Measurements from ENCODE around the gene SRGAP2C. TPM values are rescaled to one million over a fixed set of nuclear protein-coding genes. Genes with fewer than 3 reads are reported as not detected.
"Not testable (repeated sequence)": the region's sequence is repeated elsewhere in the genome, so short reads cannot be mapped to it uniquely, and the experiment has no call there.

The SRGAP2C gene
- total RNA-seq, 2 donors from 2014 or later = 7.8 to 27.6 TPM

DNA sequence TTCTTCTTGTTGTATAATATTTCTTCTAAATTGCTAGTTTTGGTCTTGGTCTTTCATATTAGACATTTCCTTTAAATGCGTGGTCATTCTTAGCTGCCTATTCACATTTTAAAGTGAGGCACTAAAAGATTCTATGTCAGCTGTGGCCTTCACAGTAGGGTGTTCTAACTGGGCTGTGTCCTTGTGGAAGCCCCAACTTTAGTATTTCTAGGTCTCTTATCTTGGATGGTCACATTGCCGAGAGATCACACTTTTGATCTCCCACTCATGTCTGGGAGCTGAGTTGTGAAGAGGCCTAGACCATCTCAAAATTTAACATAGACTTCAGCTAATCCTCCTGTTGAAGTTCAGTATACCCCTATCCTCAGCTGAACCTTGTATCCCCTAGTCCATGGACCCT is 185.2 kb downstream of the SRGAP2C start:
- H3K4me3 ChIP-seq; H3K36me3 ChIP-seq; H3K27me3 ChIP-seq; DNase-seq (ENCODE audit: low spot score); H3K9me3 ChIP-seq; H3K27ac ChIP-seq; H3K4me1 ChIP-seq: not testable (repeated sequence)

DNA sequence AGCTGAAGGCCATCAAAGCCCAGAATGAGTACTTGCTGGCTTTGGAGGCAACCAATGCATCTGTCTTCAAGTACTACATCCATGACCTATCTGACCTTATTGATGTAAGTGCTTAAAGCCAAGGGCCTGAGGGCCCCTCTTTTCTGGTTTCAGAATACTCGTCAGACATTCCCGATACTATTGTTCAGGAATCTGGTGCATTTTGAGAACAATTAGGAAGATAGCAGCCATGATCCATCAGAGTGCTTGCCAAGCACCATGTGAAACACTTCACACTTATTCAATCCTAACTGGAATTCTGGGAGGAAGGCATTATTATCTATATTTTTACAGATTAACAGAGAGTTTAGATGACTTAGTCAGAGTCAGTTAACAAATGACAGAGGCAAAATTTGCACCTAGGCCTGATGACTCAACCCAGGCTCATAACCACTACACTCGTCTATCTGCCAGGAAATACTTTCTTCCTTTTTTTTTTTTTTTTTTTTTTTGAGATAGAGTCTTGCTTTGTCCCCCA is 190.1 kb downstream of the SRGAP2C start:
- not testable (repeated sequence) for H3K27me3 ChIP-seq; H3K4me3 ChIP-seq; DNase-seq (ENCODE audit: low spot score); H3K27ac ChIP-seq; H3K4me1 ChIP-seq; H3K36me3 ChIP-seq; H3K9me3 ChIP-seq

DNA sequence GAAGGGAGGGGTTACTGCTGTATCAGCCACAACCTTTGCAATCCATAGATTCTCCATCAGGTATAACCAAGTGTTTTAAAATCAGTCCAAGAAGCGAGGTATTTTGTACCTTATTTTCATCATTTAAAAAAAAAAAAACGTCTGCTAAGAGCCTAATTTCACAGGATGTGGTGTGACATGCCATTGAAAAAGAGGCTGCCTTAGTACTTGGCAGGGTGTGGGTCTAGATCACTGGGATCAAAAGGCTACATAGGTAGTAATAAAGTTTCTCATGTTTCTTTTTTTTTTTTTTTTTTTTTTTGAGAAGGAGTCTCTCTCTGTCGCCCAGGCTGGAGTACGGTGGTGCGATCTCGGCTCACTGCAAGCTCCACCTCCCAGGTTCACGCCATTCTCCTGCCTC is 192.2 kb downstream of the SRGAP2C start:
- not testable (repeated sequence) for H3K4me1 ChIP-seq; H3K27me3 ChIP-seq; H3K36me3 ChIP-seq; H3K27ac ChIP-seq; H3K9me3 ChIP-seq; DNase-seq (ENCODE audit: low spot score); H3K4me3 ChIP-seq

DNA sequence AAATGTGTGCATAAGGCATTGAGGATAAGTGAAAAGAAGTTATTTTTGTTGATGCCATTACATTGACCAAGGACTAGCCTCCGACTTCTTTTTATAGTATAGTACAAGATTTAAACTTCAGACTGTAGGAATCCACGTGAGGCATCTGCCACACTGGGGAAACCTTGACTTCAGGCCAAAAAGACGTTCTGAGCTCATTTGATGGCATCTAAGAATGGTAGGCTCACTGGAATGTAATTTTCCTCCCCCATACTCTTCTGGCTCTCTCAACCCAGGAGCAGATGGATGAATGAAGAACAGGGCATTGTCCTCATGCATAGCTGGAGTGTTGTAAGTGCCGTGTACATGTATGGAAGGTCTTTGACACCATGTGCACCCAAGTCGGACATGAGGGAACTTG is 194.0 kb downstream of the SRGAP2C start:
- not testable (repeated sequence) for H3K4me1 ChIP-seq; H3K27me3 ChIP-seq; H3K9me3 ChIP-seq; H3K4me3 ChIP-seq; DNase-seq (ENCODE audit: low spot score); H3K27ac ChIP-seq; H3K36me3 ChIP-seq

DNA sequence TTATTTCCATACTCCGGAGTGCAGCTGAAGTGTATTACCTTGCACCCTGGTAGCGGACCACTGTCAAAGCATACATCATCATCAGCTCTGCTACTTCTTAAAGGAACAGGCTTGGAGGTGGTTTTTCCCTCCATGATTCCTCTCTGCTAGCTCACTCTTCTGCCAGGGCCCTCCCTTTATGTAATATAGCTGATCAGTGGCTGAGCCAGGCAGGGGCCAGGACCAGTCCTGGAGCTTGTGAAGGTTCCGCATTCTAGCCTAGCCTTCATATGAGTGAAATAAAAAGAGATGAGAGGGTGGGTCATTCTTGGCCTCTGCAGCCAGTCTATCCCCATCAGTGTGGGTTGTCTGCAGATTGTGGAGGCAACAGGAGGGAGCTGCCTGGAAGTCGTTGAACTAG is 200.0 kb downstream of the SRGAP2C start:
- not testable (repeated sequence) for H3K4me3 ChIP-seq; H3K9me3 ChIP-seq; H3K36me3 ChIP-seq; DNase-seq (ENCODE audit: low spot score); H3K27me3 ChIP-seq; H3K4me1 ChIP-seq
- H3K27ac ChIP-seq = peak overlapping the region; percentile 21 to 65

DNA sequence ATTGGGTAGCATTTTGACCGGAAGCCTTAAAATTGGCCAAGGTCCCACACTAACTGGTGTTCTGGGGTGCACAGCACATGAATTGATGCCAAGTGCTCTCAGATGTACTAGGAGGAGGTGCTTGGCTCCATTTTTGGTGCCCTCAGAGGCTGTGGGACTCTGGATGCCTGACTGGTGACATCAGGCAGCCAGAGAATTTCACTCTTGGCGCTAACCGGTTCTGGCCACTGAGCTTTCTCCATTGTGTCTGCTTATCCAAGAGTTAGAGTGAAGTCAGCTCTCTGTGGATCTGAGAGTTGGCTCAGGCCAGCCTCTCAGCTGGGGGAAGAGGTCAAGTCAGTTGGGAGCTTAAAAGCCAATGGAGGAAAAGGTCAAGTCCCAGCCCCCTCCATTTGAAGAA is 200.4 kb downstream of the SRGAP2C start:
- H3K4me3 ChIP-seq; H3K4me1 ChIP-seq; H3K36me3 ChIP-seq; H3K9me3 ChIP-seq; H3K27me3 ChIP-seq; DNase-seq (ENCODE audit: low spot score): not testable (repeated sequence)
- H3K27ac ChIP-seq = peak overlapping the region in 1 of 2 donors; percentile 28

DNA sequence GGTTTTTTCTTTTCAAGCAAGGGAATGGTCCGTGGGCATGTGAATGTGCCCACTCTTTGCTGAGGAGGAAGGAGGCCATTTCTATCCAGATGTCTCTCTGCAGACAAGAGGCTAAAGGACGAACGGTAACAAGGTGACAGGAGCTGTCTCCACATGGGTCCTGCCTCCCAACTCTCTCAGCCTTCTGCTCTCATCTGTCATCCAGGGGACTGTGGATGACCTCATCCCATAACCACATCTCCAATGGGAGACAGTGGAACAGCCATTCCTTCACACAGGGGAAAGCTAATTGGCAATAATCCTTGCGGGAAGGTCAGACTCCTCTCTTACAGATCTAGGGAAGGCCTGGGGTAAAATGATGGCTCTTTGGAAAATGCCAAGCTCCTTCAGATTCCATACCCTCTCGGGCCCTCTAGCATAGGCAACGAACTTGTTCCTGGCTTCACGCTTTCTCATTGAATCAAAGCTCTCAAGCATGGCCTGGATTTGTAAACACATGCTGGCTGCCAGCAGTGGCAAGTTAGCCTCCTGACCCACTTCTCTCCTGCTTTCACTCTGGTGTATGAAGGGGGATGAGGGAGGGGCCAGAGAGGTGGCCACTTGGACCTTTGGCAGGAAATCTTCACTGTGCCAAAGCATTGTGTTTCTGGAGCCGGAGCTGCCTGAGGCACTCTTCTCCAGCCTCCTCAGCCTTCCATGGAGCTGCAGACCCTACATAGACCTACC is 201.0 kb downstream of the SRGAP2C start:
- not testable (repeated sequence) for H3K27me3 ChIP-seq; H3K4me1 ChIP-seq; DNase-seq (ENCODE audit: low spot score); H3K9me3 ChIP-seq; H3K4me3 ChIP-seq; H3K36me3 ChIP-seq
- peak overlapping the region in 1 of 2 donors; percentile 28 for H3K27ac ChIP-seq

DNA sequence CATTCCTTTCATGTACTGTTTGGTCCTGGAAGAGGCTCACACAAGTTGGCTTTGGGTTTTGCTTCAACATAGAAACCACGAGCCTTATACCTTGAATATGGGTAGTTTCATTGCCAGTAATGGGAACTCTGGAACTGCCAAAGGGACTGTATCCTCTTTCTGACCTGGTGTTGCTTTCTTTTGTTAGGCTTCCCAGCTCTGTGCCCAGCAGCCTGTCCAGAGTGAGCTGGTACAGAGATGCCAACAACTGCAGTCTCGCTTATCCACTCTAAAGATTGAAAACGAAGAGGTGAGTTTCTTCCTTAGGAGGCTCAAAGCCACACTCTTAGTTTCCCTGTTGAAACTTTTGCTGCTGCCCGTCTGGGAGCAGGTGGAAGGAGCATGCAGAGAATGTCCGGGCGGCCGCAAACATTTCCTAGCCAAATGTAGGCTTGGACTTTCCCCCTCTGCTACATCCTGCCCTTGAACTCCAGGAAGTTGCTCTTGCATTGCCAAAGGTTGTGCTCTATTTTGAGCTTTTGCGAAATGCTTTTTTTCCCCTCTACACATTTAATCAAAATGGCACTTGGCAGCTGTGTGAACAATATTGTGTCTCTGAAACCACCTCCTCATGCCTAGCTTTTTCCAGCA is 201.7 kb downstream of the SRGAP2C start:
- not testable (repeated sequence) for H3K27ac ChIP-seq; H3K36me3 ChIP-seq; DNase-seq (ENCODE audit: low spot score)

DNA sequence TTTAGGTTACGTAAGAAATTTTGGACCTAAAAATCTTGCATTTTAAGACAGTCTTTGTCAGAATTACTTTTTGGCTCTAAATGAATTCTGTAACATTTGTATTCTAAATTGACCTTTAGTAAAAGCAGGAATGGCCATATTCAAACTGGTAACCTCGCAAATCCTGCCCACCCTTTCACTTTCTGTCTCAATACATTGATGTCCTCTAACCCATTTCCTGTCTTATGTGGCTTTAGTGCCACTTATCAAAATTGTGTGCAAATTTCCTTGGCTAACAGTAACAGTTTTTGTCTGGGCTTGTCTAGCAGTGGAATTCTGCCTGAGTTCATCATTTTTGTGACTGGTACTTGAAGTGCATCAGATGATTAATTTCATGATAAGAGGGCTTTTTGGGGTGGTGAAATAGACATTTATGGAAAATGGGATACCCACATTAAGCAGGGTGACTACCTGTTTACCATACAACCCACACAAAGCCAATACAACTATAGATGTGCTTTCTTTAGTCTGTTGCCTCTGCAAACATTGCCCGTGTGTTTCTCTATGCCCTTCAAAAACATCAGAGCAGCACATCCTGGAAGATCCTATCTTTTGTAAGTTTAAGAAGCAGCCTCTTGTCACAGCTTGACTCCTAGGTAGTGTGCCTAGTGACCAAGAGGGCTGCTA is 205.3 kb downstream of the SRGAP2C start:
- H3K4me3 ChIP-seq; H3K27ac ChIP-seq; DNase-seq (ENCODE audit: low spot score): not testable (repeated sequence)

More for the DNA sequence above, 201.7 kb downstream of the SRGAP2C start:
- not testable (repeated sequence) for H3K27me3 ChIP-seq, H3K4me1 ChIP-seq, H3K9me3 ChIP-seq, H3K4me3 ChIP-seq

DNA sequence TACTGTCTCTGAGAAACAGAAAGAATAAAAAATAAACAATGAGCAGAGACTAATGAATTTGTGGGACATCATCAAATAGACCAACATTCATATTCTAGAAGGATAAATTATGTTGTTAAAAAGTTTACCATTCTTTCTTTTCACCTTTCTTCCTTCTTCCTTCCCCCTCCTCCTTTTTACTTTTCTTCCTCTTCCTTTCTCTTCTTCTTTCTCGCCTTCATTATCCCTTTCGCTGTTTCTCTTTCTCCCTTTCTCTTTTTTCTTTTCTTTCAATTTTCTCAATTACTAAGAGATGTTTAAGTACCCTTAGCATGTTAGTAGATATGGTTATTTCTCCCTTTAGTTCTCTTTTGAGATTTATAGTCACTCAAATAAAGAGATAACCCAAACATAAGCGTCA is 207.4 kb downstream of the SRGAP2C start:
- not testable (repeated sequence) for H3K27me3 ChIP-seq; H3K4me3 ChIP-seq; DNase-seq (ENCODE audit: low spot score); H3K9me3 ChIP-seq; H3K27ac ChIP-seq; H3K36me3 ChIP-seq; H3K4me1 ChIP-seq

More for the DNA sequence above, 205.3 kb downstream of the SRGAP2C start:
- not testable (repeated sequence) for H3K4me1 ChIP-seq, H3K27me3 ChIP-seq, H3K36me3 ChIP-seq, H3K9me3 ChIP-seq

DNA sequence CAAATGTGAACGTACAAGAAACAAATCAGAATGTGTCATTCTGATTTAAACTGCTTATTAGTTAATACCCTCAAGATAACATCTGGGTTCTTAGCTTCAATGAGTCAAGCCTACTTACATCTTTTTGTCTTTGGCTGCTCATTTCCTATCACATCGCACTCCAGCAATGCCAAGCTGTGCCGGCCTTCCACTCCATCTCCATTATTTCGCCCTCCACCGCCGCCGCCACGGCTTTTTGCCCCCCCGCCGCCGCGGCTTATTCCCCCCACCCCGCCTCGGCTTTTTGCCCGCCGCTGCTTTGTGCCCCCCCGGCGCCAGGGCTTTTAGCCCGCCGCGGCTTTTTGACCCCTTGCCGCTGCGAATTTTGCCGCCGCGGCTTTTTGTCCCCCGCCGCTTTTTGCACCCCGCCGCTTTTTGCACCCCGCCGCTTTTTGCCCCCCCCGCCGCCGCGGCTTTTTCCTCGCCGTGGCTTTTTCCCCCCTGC is 211.0 kb downstream of the SRGAP2C start:
- not testable (repeated sequence) for H3K9me3 ChIP-seq; H3K27me3 ChIP-seq; H3K27ac ChIP-seq; H3K4me1 ChIP-seq; DNase-seq (ENCODE audit: low spot score); H3K36me3 ChIP-seq
- peak overlapping the region; percentile 46 to 64 for H3K4me3 ChIP-seq
